ENCODE results near the gene HSPB8. TPM values are rescaled to one million over a fixed set of nuclear protein-coding genes. Genes with fewer than 3 reads are reported as not detected.

The HSPB8 gene
- total and polyA plus RNA-seq, 2 of the 8 experiments (the other 6 are each of a cell fraction or from before 2014, with no cell fraction given): 11.7 to 28.2 TPM

- no peak overlapping the region for H3K4me3 ChIP-seq (ENCODE audit: extremely low read depth in 1 of 4, insufficient read depth in 2 of 4, low read depth in 3 of 4, low read length in 4 of 4)
- no peak overlapping the region for H2BK5ac ChIP-seq (ENCODE audit: low read depth, low read length)
- no peak overlapping the region for H3K4ac ChIP-seq (replicated peaks; ENCODE audit: insufficient read length, low read depth, low read length)
- CTCF ChIA-PET (ENCODE audit: partially characterized antibody): interaction anchor here (0.6 to 1.3 kb wide), 4 partner anchors 49 to 232 kb away, joined by 3 read pairs; no protein-coding TSS in a partner anchor
- no peaks in the 10 kb centered on the region; the same call in 1 of the 2 replicates for H3K23me2 ChIP-seq (ENCODE audit: low read depth, low read length)
- H3K4me2 ChIP-seq (ENCODE audit: insufficient read depth in 1 of 2, low read depth in 2 of 2, low read length in 2 of 2): peak overlapping the region in 1 of 2 experiments; percentile 62; a peak in 1 of 4 replicates
- no peaks in the 10 kb centered on the region; a peak in 1 of 7 replicates for H3K27me3 ChIP-seq (replicated peaks in 1 of 4; ENCODE audit: control insufficient read depth in 3 of 4, extremely low read depth in 1 of 4, insufficient read depth in 3 of 4, low read length in 3 of 4)
- DNase-seq (ENCODE audit: low read depth in 1 of 2, low spot score in 2 of 2) (no peak), FAIRE-seq (no peak)
- TF ChIP-seq POLR2A (IDR thresholded peaks at IDR 0.05; ENCODE audit: control extremely low read depth in 1 of 2, low read depth in 2 of 2, low read length in 2 of 2) (no peak), JUND (IDR thresholded peaks at IDR 0.05; ENCODE audit: low read length) (0 out of 2 replicates have a peak, but pooled peaks have one; percentile 13), KDM1A (IDR thresholded peaks at IDR 0.05; ENCODE audit: borderline replicate concordance, low read length) (0 out of 2 replicates have a peak, but pooled peaks have one; percentile 65)
- no peak overlapping the region for H3K27ac ChIP-seq (ENCODE audit: low read depth, low read length)
- no peak overlapping the region for H2BK12ac ChIP-seq (ENCODE audit: low read depth, low read length)
- H3K56ac ChIP-seq (replicated peaks; ENCODE audit: insufficient read length, low read depth, low read length): no peak overlapping the region
- 0 out of 2 replicates have a peak overlapping the region, but pooled peaks have one; percentile 75 for H2AK5ac ChIP-seq (ENCODE audit: low read depth, low read length)
- H2BK120ac ChIP-seq (replicated peaks; ENCODE audit: low read depth, low read length): no peak overlapping the region
- H3K23ac ChIP-seq (ENCODE audit: insufficient read length): no peak overlapping the region
- H3K9me3 ChIP-seq (ENCODE audit: insufficient read depth in 2 of 2, low read depth in 1 of 2, low read length in 1 of 2): no peaks in the 10 kb centered on the region
- no peaks in the 10 kb centered on the region for H3K79me1 ChIP-seq (ENCODE audit: low read depth, low read length)
- no peaks in the 10 kb centered on the region for H4K20me1 ChIP-seq (replicated peaks in 1 of 2; ENCODE audit: control insufficient read depth in 1 of 2, insufficient read depth in 2 of 2, low read length in 2 of 2)
- H2AFZ ChIP-seq (ENCODE audit: low read length): no peak overlapping the region
- no peak overlapping the region for H3K18ac ChIP-seq (ENCODE audit: extremely low read depth, low read length)
- no peak overlapping the region for H4K5ac ChIP-seq (ENCODE audit: insufficient read length, low read depth, low read length)
- peaks cover 0 to 10% of the 10 kb centered on the region in 2 experiments; a peak in 1 of 4 replicates for H3K79me2 ChIP-seq (ENCODE audit: control insufficient read depth in 1 of 2, insufficient read depth in 2 of 2, low read length in 2 of 2)
- no peak overlapping the region for H3K9ac ChIP-seq (replicated peaks in 1 of 4; ENCODE audit: extremely low read depth in 1 of 4, low read depth in 3 of 4, low read length in 3 of 4)
- POLR2A ChIA-PET (ENCODE audit: partially characterized antibody): interaction anchor here (4.9 kb wide), 1 partner anchor 28 kb away, joined by 24 read pairs; no protein-coding TSS in a partner anchor
- H2BK20ac ChIP-seq (ENCODE audit: low read length): no peak overlapping the region
- peaks cover 0 to 2% (median 0%) of the 10 kb centered on the region in 4 experiments; a peak in 1 of 8 replicates for H3K36me3 ChIP-seq (ENCODE audit: control insufficient read depth in 2 of 4, insufficient read depth in 4 of 4, low read length in 3 of 4)
- H4K91ac ChIP-seq (replicated peaks; ENCODE audit: insufficient read length, low read length): no peak overlapping the region
- no peak overlapping the region for H3K14ac ChIP-seq (ENCODE audit: insufficient read length)
- no peak overlapping the region for H2BK15ac ChIP-seq (ENCODE audit: low read length)
- H3K4me1 ChIP-seq (replicated peaks in 1 of 4; ENCODE audit: control insufficient read depth in 3 of 4, insufficient read depth in 4 of 4, low read length in 3 of 4): peaks cover 15 to 25% (median 18%) of the 10 kb centered on the region in 4 experiments
- H4K8ac ChIP-seq (ENCODE audit: extremely low read depth, insufficient read depth, low read length): no peak overlapping the region
- 85% methylated on average over 3 of the region's 3 CpGs; no CpG with 5 or more reads in 1 of the 2 experiments for WGBS, 2 experiments (ENCODE audit: extremely low coverage in 1 of 2, insufficient coverage in 1 of 2, insufficient read length in 1 of 2, insufficient replicate concordance in 2 of 2, low coverage in 1 of 2, low lambda C conversion rate in 2 of 2, missing lambda C conversion rate in 1 of 2)
Measured at GRCh38 chr12:119181944-119182343, 3.2 kb downstream of the HSPB8 start.

Measured in H1 (cell line).